ENCODE measurements around the gene MEGF11. TPM values are rescaled to one million over a fixed set of nuclear protein-coding genes. Genes with fewer than 3 reads are reported as not detected.

MEGF11 gene
- total RNA-seq, 4 donors from 2014 or later: 0.20 TPM; not detected in 3

GRCh38 chr15:65971741-65971995 lies 281.9 kb downstream of the MEGF11 start:
- TF ChIP-seq CTCF (IDR thresholded peaks at IDR 0.05) (no peak), POLR2A (IDR thresholded peaks at IDR 0.05) (no peak)
- Histone ChIP-seq H3K4me1 (no peaks in the 10 kb centered on the region), H3K4me3 (replicated peaks in 1 of 3) (no peak overlapping the region), H3K27ac (no peak overlapping the region), H3K27me3 (no peaks in the 10 kb centered on the region), H3K9me3 (no peaks in the 10 kb centered on the region), H3K36me3 (no peaks in the 10 kb centered on the region)
- DNase-seq: no peak
- intact Hi-C loops (cut with DNase I): no loop called here

- Histone ChIP-seq H3K36me3 (no peaks in the 10 kb centered on the region), H3K9me3 (no peaks in the 10 kb centered on the region), H3K27me3 (no peaks in the 10 kb centered on the region), H3K4me1 (no peaks in the 10 kb centered on the region), H3K27ac (no peak overlapping the region), H3K4me3 (replicated peaks in 1 of 3) (no peak overlapping the region)
- TF ChIP-seq CTCF (IDR thresholded peaks at IDR 0.05) (no peak), POLR2A (IDR thresholded peaks at IDR 0.05) (no peak)
- WGBS, 2 donors: 63 to 71% methylated on average over 8 of the region's 8 CpGs
- DNase-seq: no peak
- intact Hi-C loops (cut with DNase I): no loop called here
These were observed 282.4 kb downstream of the MEGF11 start for GRCh38 chr15:65970937-65971740.

GRCh38 chr15:65969865-65970816 lies 283.4 kb downstream of the MEGF11 start:
- WGBS, 2 donors: 69 to 81% methylated on average over 6 to 7 of the region's 7 CpGs
- intact Hi-C loops (cut with DNase I): no loop called here
- TF ChIP-seq CTCF (IDR thresholded peaks at IDR 0.05) (no peak), POLR2A (IDR thresholded peaks at IDR 0.05) (no peak)

GRCh38 chr15:65968511-65968910 lies 285.0 kb downstream of the MEGF11 start:
- no peaks in the 10 kb centered on the region for H3K27me3 ChIP-seq
- no peak overlapping the region for H3K27ac ChIP-seq
- H3K9me3 ChIP-seq: no peaks in the 10 kb centered on the region
- H3K4me1 ChIP-seq: no peaks in the 10 kb centered on the region
- no peak overlapping the region for H3K4me3 ChIP-seq (replicated peaks in 1 of 3)
- intact Hi-C loops (cut with DNase I): no loop called here
- TF ChIP-seq CTCF (IDR thresholded peaks at IDR 0.05): no peak
- no peak for TF ChIP-seq POLR2A (IDR thresholded peaks at IDR 0.05)
- no peak for DNase-seq
- H3K36me3 ChIP-seq: no peaks in the 10 kb centered on the region
- 88 to 89% methylated on average over 5 of the region's 5 CpGs for WGBS, 2 donors

More at GRCh38 chr15:65969865-65970816, 283.4 kb downstream of the MEGF11 start:
- DNase-seq: no peak
- Histone ChIP-seq H3K27ac (no peak overlapping the region), H3K4me3 (replicated peaks in 1 of 3) (no peak overlapping the region), H3K9me3 (no peaks in the 10 kb centered on the region), H3K36me3 (no peaks in the 10 kb centered on the region), H3K27me3 (no peaks in the 10 kb centered on the region), H3K4me1 (no peaks in the 10 kb centered on the region)
